ENCODE data around the gene CPLX1.

CPLX1 gene

GRCh38 chr4:825971-826330, at the start of gene CPLX1:
CPLX1 (minus strand) TSS chr4:826129; CDS start chr4:824522, 1,607 bp downstream.
- peak; percentile 27 for DNase-seq

DNA sequence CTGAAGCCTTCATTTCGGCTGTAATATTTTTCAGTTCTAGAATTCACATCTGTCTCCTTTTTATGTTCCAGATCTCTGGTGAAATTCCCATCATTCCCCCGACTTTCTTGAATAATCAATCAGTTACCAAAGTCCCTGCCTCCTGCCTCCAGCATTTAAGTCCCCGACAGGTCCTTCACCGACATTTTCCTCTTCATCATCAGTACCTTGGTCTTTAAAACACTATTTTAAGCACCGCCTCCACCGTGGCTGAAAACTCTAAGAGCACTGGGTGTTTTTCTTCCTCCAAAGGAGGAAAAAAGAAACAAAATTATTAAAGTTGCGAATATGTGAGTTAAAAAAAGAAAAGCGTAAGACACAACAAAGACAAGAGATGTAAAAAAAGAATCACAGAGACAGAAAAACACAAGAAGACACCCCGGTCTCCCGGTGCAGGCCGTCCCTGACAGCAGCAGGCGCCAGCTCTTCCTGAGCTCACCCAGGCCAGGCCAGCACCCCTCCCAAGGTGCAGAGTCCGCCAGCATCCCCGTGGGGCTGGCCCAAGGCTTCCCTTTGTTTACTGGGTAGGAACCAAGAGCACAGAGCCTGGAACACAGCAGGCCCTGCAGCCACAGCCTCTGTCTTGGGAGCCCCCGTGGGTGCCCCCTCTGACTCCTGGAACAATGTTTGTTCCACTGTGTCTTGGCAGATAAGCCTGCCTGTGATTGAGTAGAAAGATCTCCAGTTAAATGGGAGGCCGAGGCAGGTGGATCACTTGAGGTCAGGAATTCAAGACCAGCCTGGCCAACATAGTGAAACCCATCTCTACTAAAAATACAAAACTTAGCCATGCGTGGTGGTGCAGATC, 49.3 kb upstream of the CPLX1 start:
- no peak for DNase-seq

DNA sequence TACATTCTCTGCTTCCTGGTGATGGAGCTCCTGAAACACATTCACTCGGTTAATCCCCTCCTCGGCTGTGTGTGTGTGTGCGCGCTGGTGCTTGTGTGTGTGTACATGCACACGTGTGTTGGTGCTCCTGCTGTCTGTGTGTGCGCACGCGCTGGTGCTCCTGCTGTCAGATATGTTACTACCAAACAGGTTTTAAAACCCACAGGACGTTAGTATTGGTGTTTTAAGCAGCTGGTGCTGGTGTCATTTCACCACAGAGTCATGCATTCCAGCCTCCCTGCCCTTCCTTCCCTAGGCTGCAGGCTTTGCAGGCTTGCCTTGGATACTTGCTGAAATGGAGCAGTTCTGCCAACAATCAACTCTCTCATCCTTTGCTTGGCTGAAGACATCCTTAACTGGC, 48.1 kb upstream of the CPLX1 start:
- DNase-seq, result no peak

GRCh38 chr4:872241-872981, 46.5 kb upstream of the CPLX1 start:
- no peak for DNase-seq

DNA sequence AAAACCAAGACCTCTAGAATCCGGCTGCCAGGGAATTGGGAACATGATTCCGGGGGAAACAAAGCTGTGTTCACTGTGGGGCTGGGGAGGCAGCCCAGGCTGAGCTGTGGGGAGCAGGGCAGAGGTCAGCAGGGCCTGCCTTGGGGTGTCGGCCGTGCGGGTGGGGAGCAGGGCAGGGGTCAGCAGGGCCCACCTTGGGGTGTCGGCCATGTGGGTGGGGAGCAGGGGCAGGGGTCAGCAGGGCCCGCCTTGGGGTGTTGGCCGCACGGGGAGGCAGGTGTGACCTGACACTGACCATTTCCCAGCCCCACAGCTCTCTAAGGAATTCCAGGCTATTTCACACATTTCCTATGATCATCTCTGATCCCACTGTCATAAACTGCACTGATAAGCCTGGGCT, 45.6 kb upstream of the CPLX1 start:
- DNase-seq, result no peak

DNA sequence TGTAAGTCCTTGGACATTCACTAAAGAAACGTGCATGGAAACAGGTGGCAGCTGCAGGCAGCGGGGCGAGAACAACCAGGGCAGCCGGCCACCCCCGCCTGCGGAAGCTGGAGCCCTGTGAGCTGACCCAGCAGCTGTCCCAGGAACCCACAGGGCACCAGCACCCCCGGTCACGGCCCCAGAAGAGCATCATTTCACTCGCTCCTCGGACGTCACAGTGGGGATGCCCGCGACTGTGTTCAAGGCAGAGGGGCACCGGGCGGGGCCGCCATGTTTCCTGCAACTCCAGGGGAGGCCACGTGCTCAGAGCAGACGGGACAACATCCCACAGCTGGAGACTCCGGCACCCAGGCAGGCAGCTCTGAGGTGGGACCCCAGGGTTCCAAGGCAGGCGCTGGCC, 45.0 kb upstream of the CPLX1 start:
- DNase-seq, result no peak

DNA sequence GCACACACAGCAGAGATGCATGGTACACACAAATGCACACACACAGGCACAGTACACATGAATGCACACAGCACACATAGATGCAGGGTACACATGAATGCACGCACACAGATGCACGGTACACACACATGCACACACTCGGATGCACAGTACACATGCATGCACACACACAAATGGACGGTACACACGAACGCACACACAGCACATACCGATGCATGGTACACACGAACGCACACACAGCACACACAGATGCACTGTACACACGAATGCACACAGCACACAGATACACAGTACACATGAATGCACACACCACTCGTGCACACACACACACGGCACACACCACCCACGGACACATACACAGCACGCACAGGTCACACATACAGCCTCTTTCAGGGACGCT, 43.8 kb upstream of the CPLX1 start:
- DNase-seq, result no peak

DNA sequence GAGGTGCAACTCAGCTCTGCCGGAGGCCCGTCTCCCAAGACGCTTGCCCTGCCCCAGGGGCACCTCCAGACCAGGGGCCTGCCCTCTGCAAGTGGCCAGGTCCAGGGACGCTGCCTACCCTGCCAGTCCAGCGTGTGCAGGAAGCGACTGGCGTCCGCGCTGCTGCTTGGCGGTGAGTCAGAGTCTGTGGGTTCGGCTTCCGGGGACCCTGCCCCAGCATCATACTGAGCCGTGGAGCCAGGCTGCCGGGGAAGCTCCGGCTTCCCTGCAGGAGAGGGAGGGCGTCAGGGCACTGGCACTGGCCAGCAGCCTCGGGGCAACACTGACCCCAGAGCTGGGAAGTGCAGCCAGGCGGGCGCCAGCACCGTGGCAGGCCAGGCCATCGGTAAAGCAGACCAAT, 42.5 kb upstream of the CPLX1 start:
- no peak for DNase-seq

DNA sequence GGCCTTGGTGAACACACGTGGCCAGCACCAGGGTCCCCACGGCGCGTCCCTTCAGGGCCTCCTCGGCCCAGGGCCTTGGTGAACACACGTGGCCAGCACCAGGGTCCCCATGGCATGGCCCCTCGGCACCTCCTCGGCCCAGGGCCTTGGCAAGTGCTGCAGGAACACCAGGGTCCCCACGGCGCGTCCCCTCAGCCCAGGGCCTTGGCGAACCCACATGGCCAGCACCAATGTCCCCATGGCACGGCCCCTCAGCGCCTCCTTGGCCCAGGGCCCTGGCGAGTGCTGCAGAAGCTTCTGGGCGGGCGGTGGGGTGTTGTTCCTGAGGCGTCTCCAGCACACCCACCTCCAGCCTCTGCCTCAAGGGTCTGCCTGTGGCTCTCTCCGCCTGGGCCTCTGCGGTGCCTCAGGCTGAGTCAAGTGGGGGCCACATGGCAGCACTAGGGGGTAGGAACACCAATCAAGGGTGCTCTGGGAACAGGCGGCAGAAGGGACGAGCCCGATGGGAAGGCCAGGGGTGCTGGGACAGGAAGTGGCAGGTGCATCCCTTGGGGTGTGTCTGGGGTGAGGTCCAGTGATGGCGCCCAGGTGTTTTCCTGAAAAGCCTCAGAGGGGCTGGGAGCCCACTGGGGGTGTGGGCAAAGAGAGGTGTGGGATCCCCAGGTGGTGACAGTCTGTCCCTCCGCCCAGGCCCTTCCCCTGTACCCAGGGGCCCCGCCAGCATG, 41.8 kb upstream of the CPLX1 start:
- no peak for DNase-seq

DNA sequence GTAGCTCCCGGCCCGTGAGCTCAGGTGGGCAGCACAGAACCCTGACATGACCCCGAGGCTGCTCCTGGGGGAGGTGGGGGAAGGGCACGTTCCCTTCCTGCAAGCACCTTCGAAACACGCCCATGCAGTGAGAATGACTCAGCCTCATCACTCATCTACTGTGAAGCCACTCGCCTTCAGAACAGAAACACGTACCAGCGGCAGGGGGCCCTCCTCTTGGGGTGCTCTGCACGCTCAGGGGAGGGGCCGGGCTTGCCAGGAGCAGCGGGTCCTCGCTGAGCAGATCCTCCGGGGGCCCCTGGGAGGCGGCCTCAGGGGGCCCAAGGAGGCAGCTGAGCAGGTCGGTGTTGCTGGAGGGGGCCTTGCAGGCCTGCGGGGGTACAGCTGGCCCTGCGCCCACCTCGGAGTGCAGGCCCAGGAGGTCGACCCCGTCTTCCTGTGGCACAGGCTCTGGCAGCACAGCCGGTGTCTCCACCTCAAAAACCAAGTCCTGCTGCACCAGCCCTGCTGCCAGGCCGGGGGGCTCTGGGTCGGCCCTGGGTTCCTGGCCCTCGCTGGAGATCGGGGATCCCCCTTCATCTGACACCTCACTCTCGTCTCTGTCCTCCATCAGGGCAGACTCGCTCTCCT, 40.9 kb upstream of the CPLX1 start:
- DNase-seq, result no peak

DNA sequence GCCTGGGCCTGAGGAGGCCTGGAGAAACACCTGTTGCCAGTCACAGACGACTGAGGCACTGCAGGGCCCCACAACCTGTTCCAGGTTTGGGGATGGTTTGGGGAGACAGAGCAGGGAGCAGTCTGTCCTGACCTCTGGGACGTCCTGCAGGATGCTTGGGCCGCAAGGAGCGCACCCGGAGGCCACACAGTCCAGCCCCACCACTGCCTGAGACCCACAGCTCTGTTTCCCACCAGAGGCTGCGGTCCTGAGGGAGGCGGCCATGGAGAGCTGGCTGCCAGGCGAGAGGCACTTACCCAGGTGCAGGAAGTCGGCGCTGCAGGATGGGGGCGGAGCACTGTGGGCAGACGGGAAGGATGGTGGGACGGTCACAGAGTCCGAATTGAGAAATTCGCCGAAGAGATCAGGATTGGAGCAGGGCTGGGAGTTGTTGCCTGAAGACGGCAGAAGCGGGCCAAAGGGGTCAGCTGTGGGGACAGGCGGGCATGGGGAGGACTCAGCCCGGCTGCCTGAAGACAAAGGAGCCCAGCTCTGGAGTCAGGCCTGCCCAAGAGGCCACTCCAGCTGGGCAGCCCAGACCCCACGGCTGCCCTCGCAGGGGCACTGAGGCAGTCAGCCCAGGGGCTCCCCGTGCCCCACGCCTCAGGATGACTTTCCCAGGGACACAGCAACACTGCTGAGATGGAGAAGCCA, 40.3 kb upstream of the CPLX1 start:
- no peak for DNase-seq

DNA sequence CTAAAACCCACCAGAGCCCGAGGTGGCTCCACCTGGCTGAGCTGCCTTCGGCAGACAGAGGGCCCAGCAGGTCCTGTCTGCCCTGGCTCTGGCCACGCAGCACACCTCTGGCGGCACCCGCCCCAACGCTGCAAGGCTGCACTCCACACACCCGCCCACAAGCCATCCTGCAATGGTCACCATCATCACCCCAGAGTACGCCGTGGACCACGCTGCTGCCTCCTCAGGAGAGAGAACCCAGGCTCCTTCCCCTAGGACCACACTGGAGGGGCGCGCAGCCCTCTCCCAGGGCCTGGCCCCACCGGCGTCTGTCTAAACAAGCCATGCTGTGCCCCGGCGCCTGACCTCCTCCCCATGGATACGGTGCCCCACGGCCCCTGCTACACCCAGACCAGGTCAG, 39.6 kb upstream of the CPLX1 start:
- no peak for DNase-seq

DNA sequence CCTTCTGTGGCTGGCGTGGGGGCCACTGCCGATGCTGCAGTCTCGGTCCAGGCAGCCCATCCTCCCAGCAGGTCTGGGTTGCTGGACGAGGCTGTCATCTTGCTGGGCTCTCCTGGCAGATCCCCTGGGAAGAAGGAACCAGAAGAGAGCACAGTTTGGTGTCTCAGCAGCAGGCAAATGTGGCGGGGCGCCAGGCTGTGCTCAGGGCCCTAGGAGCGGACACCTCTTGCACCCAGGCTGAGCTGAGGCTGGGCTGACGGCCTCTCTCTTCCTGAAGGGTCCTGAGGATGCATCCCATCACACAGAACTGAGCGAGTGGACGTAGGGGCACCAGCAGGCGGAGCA, 39.2 kb upstream of the CPLX1 start:
- DNase-seq, result no peak

DNA sequence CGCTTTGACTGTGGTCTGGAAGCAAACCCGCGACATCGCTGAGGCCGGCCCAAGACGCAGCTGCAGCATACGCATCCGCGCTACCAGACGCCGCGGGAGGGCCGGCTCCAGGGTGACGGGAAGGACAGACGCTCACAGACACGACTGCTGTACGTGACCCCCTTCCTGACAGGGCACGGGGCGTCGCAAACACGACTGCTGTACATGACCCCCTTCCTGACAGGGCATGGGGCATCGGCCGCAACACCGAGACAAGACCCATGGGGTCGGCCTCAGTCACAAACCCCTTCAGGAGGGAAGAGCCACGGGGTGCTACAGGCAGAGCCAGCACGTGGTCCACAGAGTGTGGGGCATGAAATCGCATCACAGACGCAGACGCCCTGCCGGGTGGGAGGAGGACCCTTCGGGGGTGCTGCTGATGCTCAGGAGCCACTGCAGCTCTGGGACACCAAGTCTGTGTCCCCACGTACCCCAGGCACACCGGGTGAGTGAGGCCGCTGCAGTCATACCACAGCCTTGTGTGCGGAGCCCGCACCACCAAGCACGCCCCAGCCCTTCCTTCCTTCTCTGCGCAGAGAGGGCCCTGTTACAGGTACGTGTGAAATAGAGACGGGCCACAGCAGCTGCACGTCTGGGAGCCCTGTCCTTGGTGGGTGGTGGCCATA, 38.7 kb upstream of the CPLX1 start:
- no peak for DNase-seq

GRCh38 chr4:860561-860960, 34.6 kb upstream of the CPLX1 start:
- DNase-seq, result no peak

DNA sequence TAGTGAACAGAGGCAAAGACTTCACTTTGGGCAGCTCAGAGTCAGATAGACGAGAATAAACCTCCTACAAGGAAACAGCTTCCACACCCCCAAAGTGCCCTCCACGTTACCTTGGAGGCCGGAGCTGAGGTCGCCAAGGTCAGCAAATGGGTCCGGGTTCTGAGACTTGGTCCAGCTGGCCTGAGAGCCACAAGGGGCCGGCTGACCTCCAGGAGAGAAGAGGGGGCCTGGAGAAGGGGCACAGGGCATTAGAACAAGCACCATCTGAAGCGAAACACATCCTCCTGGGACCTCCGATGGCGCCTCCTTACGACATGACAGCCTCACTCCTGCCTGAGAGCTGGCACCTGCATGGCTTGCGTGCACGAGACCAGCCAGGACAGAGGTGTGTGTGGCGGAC, 33.6 kb upstream of the CPLX1 start:
- no peak for DNase-seq

DNA sequence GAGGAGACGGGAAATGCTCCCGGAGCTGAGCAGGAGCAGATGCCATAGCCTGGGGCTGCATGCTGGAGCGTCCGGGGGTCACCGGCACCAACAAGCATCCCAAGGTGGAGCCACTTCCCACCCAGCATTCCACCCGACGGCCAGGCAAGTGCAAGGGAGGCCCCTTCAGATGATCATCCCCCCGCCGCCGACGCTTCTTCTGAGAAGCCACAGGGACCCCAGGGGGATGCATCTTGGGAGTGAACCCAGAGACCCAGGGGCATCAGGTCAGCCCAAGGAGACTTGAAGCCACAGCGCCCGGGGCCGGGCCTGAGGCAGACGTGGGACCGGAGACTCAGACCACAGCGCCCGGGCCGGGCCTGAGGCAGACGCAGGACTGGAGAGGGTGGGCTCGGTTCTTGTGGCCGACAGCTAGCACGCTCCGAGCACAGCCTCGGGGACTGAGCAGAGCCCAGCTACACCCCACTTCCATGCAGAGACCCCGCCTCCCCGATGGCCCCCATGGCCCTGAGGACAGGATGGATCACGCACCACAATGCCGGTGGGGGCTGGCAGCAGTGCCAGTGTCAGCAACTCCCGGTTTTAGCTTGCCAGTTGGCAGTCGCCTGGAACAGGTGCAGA, 33.0 kb upstream of the CPLX1 start:
- no peak for DNase-seq

- no peak for DNase-seq
Measured at GRCh38 chr4:858041-858481, 32.1 kb upstream of the CPLX1 start.

- no peak for DNase-seq
Measured at GRCh38 chr4:857461-857860, 31.5 kb upstream of the CPLX1 start.

DNA sequence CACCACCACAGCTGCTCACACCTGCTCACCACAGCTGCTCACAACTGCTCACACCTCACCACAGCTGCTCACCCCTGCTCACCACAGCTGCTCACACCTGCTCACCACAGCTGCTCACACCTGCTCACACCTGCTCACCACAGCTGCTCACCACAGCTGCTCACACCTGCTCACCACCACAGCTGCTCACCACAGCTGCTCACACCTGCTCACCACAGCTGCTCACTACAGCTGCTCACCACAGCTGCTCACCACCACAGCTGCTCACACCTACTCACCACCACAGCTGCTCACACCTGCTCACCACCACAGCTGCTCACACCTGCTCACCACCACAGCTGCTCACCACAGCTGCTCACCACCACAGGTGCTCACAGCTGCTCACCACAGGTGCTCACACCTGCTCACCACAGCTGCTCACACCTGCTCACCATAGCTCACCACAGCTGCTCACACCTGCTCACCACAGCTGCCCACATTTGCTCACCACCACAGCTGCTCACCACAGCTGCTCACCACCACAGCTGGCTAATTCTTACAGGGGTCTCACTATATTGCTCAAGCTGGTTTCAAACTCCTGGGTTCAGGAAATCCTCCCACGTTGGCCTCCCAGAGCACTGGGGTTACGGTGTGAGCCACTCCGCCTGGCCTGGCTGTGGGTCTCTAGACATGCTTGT, 30.4 kb upstream of the CPLX1 start:
- DNase-seq, result no peak

DNA sequence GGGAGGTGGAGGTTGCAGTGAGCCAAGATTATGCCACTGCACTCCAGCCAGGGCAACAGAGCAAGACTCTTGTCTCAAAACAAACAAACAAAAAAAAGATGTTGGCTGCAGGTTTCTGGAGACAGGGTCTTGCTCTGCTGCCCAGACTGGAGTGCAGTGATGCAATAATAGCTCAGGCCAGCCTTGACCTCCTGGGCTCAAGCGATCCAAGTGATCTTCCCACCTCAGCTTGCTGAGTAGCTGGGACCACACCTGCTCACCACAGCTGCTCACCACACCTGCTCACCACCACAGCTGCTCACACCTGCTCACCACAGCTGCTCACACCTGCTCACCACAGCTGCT, 29.9 kb upstream of the CPLX1 start:
- DNase-seq, result no peak

All from activated T-cell treated with anti-CD3 and anti-CD28 coated beads, Interleukin-2, amount 50 U/mL, for 1 hour (primary cell).